Endodermal cell (in vitro differentiated cells): Measurements from ENCODE around the gene HBG1. TPM values are rescaled to one million over a fixed set of nuclear protein-coding genes. Genes with fewer than 3 reads are reported as not detected.

Source experiments
- DNase-seq: peaks from one replicate; pipeline ENCODE4 v3.0.0-alpha.2; 2017
- H3K27ac ChIP-seq: 2 replicates; pipeline ENCODE4 v1.5.1; 2013; ENCODE audit warnings: mild to moderate bottlenecking, low read depth, low read length, moderate library complexity
- H3K27me3 ChIP-seq: 2 replicates; pipeline ENCODE4 v1.6.1; 2013; ENCODE audit warnings: mild to moderate bottlenecking, low read length, moderate library complexity; ENCODE audit not compliant: insufficient read depth, control insufficient read depth, poor library complexity, severe bottlenecking
- H3K36me3 ChIP-seq: 2 replicates; pipeline ENCODE4 v1.7.0; 2013; ENCODE audit warnings: mild to moderate bottlenecking, low read length, moderate library complexity; ENCODE audit not compliant: control insufficient read depth, insufficient read depth
- H3K4me1 ChIP-seq: one replicate; pipeline ENCODE4 v1.7.0; 2013; ENCODE audit warnings: low read length; ENCODE audit not compliant: control insufficient read depth, insufficient read depth
- H3K4me3 ChIP-seq: 2 replicates; pipeline ENCODE4 v1.5.1; 2013; ENCODE audit warnings: mild to moderate bottlenecking, low read length, moderate library complexity
- H3K9ac ChIP-seq: 2 replicates; pipeline ENCODE4 v1.6.1; 2013; ENCODE audit warnings: mild to moderate bottlenecking, low read length, moderate library complexity; ENCODE audit not compliant: poor library complexity, severe bottlenecking; ENCODE audit errors: extremely low read depth
- H3K9me3 ChIP-seq: 2 replicates; pipeline ENCODE4 v1.6.1; 2013; ENCODE audit warnings: mild to moderate bottlenecking, low read length, moderate library complexity; ENCODE audit not compliant: control insufficient read depth
- H3K27ac Mint-ChIP-seq: 2 replicates; pipeline ENCODE4 v1.8.0; 2020; ENCODE audit warnings: mixed read lengths
- H3K27me3 Mint-ChIP-seq: 2 replicates; pipeline ENCODE4 v1.8.0; 2021; ENCODE audit warnings: mild to moderate bottlenecking, mixed read lengths; ENCODE audit not compliant: insufficient read depth
- H3K36me3 Mint-ChIP-seq: 2 replicates; pipeline ENCODE4 v1.8.0; 2020; ENCODE audit warnings: low read depth, mixed read lengths
- H3K4me1 Mint-ChIP-seq: 2 replicates; pipeline ENCODE4 v1.8.0; 2020; ENCODE audit warnings: mixed read lengths
- H3K4me3 Mint-ChIP-seq: 2 replicates; pipeline ENCODE4 v1.8.0; 2020; ENCODE audit warnings: mild to moderate bottlenecking, moderate library complexity, mixed read lengths
- H3K9me3 Mint-ChIP-seq: 2 replicates; pipeline ENCODE4 v1.8.0; 2020; ENCODE audit warnings: mild to moderate bottlenecking, mixed read lengths
- WGBS, 2 experiments: methylation state at CpG; one replicate each; pipeline versions ENCODE4 v1.1.5 to v1.1.7; 2013; ENCODE audit warnings: missing lambda C conversion rate in 2 of 2, mixed read lengths in 1 of 2; ENCODE audit not compliant: insufficient coverage in 1 of 2, insufficient read length in 1 of 2; 5-methylcytosine and 5-hydroxymethylcytosine counted together
- total RNA-seq, 2 donors: library from RNA; stranded (reverse); fragmentation: NEBNext Ultra II Directional in 1 of 2; extraction: Animal tissue kit (Norgen Biotek cat#: 25700) in 1 of 2; gene quantifications; 2 replicates in 1 of 2; 3 replicates in 1 of 2; pipeline ENCODE4 v1.2.1, GENCODE V29; 2021
- TF ChIP-seq, protein P1 (sequence below): fragments of 200-600 bp; sonication (generic); conservative IDR thresholded peaks from 2 replicates; pipeline ENCODE4 v1.5.0; 2021; ENCODE audit warnings: antibody characterized with exemption, mild to moderate bottlenecking

Gene HBG1
- total RNA-seq, 2 donors from 2014 or later, result not detected

DNA sequence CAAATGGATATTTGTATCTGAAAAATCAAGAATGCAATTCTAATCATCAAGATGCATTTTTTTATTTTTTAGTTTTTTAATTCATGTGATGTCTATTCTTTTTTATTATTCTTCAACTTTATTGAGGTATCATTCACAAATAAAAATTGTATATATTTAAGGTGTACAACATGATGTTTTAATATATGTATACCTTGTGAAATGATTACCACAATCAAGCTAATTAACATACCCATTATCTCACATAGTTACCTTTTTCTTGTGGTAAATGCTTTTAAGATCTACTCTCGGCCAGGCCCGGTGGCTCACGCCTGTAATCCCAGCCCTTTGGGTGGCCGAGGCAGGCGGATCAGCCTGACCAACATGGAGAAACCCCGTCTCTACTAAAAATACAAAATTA is 26.5 kb downstream of the HBG1 start:
- H3K27ac Mint-ChIP-seq, result no peak overlapping the region

DNA sequence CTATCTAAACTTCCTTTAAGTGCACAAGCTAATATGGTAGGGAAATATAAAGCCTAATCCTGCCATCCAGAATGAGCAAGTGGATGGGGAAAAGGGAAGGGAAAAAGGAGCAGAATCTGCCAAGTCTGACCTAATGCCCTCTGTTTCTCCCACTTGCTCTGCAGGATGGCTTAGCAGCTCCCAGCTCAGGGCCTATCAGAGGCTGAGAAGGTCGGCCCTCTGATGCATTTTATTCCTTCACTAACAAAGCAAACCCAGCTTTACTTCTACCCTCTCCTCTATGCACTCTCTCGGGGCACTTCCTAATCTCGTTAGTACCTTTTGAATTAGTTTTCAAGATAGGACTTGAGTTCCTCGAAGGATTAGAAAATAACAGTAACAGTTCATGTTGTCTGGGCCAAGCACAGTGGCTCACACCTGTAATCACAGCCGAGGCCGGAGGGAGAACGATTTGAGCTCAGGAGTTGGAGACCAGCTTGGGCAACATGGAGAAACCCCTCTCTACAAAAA is 39.2 kb downstream of the HBG1 start:
- H3K36me3 Mint-ChIP-seq, result peaks cover 3% of the 10 kb centered on the region
- whole genome bisulfite sequencing, 2 experiments, result 38 to 52% methylated on average over 6 to 7 of the region's 7 CpGs
- no peaks in the 10 kb centered on the region for H3K36me3 ChIP-seq
- H3K9ac ChIP-seq, result no peak overlapping the region
- DNase-seq, result peak; percentile 72
- no peak overlapping the region for H3K4me3 Mint-ChIP-seq
- no peak overlapping the region for H3K4me3 ChIP-seq
- peaks cover 19% of the 10 kb centered on the region for H3K4me1 Mint-ChIP-seq
- no peak overlapping the region for H3K27ac ChIP-seq
- TF ChIP-seq, protein P1, sequence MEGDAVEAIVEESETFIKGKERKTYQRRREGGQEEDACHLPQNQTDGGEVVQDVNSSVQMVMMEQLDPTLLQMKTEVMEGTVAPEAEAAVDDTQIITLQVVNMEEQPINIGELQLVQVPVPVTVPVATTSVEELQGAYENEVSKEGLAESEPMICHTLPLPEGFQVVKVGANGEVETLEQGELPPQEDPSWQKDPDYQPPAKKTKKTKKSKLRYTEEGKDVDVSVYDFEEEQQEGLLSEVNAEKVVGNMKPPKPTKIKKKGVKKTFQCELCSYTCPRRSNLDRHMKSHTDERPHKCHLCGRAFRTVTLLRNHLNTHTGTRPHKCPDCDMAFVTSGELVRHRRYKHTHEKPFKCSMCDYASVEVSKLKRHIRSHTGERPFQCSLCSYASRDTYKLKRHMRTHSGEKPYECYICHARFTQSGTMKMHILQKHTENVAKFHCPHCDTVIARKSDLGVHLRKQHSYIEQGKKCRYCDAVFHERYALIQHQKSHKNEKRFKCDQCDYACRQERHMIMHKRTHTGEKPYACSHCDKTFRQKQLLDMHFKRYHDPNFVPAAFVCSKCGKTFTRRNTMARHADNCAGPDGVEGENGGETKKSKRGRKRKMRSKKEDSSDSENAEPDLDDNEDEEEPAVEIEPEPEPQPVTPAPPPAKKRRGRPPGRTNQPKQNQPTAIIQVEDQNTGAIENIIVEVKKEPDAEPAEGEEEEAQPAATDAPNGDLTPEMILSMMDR, result no peak
- no peaks in the 10 kb centered on the region for H3K27me3 ChIP-seq
- H3K9me3 ChIP-seq, result peaks cover 19% of the 10 kb centered on the region
- peaks cover 10% of the 10 kb centered on the region for H3K4me1 ChIP-seq
- peaks cover 18% of the 10 kb centered on the region for H3K9me3 Mint-ChIP-seq
- peak overlapping the region; percentile 16 for H3K27ac Mint-ChIP-seq
- no peaks in the 10 kb centered on the region for H3K27me3 Mint-ChIP-seq

More for the DNA sequence above, 26.5 kb downstream of the HBG1 start:
- peaks cover 46% of the 10 kb centered on the region for H3K9me3 Mint-ChIP-seq
- TF ChIP-seq, protein P1, result no peak
- no peaks in the 10 kb centered on the region for H3K27me3 Mint-ChIP-seq
- Histone ChIP-seq H3K27me3 (no peaks in the 10 kb centered on the region), H3K36me3 (no peaks in the 10 kb centered on the region), H3K9me3 (peaks cover 5% of the 10 kb centered on the region), H3K9ac (no peak overlapping the region), H3K4me3 (no peak overlapping the region), H3K4me1 (no peaks in the 10 kb centered on the region), H3K27ac (no peak overlapping the region)
- H3K4me3 Mint-ChIP-seq, result no peak overlapping the region
- 80 to 87% methylated on average over 1 to 6 of the region's 6 CpGs for WGBS, 2 experiments
- H3K36me3 Mint-ChIP-seq, result peaks cover 3% of the 10 kb centered on the region
- DNase-seq, result no peak
- H3K4me1 Mint-ChIP-seq, result peaks cover 10% of the 10 kb centered on the region

DNA sequence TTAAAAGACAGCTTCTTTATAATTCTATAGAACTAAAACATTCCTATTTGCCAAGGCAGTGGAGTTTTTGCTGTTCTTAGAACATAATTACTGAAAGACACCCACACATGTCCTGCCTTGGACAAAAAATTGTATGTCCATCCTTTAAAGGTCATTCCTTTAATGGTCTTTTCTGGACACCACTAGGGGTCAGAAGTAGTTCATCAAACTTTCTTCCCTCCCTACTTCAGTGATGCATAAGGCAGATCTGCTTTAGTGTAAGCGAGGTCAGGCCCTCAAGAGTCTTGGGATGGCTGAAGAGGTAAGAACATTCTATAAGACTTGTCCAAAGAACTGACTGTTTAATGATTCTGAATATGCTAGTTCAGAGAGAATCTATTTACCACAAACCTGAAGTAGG is 44.9 kb downstream of the HBG1 start:
- WGBS, 2 experiments, result 40% methylated on average over 1 of the region's 1 CpG; no CpG with 5 or more reads in 1 of the 2 experiments
- no peak for DNase-seq
- H3K4me3 ChIP-seq, result no peak overlapping the region
- H3K9me3 ChIP-seq, result no peaks in the 10 kb centered on the region
- H3K36me3 Mint-ChIP-seq, result no peaks in the 10 kb centered on the region
- TF ChIP-seq, protein P1, result peak; percentile 82
- peaks cover 5% of the 10 kb centered on the region for H3K4me1 ChIP-seq
- H3K27ac Mint-ChIP-seq, result no peak overlapping the region
- H3K27ac ChIP-seq, result no peak overlapping the region
- peaks cover 10% of the 10 kb centered on the region for H3K4me1 Mint-ChIP-seq
- no peaks in the 10 kb centered on the region for H3K27me3 Mint-ChIP-seq
- no peaks in the 10 kb centered on the region for H3K36me3 ChIP-seq
- H3K27me3 ChIP-seq, result no peaks in the 10 kb centered on the region
- H3K9ac ChIP-seq, result no peak overlapping the region
- no peaks in the 10 kb centered on the region for H3K9me3 Mint-ChIP-seq
- H3K4me3 Mint-ChIP-seq, result no peak overlapping the region
